ENCODE data around the gene ADAMTS1.

The ADAMTS1 gene

DNA sequence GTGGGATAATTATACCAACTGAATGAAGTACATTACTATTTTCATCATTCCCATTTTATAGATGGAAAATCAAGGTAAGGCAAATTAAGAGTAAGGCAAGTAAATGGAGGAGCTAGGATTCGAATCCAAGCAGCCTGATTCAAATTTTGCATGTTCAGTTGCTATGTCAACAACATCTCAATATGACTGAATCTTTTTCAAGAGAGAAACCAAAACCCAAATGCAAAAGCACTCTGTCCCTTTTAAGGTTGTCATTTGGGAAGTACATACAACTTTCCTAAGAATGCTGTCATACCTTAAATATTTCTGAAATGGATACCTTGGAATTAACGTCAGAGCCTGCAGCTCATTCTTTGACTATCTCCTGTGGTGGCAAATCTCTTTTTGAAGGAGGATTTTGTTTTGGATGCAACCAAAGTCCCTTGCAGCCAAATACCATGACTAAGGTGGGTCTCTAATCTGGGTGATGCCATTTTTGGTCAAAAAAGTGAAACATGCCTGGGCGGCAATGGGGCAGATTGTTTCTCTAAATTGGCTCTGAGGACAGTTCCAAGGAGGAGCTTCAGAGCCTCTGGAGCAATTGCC is 25.4 kb downstream of the ADAMTS1 start:
- in situ Hi-C loops (cut with MboI; ENCODE audit: low sequenced_read_pairs) = no loop called here

DNA sequence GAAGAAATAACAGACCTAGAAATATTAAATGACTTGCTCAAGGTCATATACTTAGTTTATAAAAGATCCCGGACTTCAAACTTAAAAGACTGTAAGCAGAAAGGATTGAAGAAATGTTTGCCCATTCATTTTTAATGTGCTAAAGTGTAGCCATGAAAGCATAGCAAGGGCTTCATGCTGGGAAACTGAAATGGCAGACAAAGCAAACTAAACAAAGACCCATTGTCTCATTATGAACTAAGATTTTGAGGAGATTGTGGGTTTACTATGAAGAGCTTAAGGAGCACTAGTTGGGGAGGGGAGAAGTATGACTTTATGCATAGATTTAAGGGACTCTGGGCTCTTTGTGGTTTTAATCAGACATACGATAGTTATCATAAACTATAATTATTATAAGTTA is 26.3 kb downstream of the ADAMTS1 start:
- in situ Hi-C loops (cut with MboI; ENCODE audit: low sequenced_read_pairs) = no loop called here

DNA sequence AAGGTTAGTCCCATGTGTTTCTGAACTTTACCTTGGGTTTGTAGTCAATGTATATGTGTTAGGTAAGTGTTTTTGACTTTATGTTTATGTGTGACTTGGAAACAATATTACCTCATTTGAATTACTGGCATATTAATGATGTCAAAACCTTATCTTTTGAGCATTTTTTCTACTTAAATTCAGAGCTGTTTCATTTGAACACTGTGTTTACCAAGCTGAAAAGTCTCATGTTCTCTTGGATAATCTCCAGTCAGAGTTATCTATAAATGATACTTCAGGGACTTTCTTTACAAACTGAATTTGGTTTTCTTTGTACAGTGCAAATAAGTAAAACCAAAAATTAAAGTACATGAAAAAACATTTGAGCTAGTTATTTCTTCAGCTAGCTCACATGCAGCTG is 30.0 kb downstream of the ADAMTS1 start:
- in situ Hi-C loops (cut with MboI; ENCODE audit: low sequenced_read_pairs) = no loop called here

DNA sequence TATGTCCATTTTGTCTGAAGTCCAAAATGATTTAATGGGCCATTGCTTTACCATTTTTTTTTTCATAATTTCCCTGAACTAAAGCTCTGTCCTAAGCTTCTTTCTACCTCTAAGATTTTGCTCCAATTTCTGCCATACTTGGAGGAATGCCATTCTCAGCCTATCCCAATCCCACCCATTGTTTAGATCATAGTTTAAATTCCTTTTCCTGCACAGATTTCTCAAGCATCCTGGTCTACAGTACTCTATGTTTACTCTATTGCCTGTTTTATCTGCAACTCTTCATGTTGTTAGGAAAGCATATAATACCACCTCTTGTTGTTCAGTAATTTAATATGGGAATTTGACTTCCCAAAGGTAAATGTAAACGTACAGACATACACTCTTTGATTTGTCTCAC is 30.8 kb downstream of the ADAMTS1 start:
- in situ Hi-C loops (cut with MboI; ENCODE audit: low sequenced_read_pairs) = no loop called here

DNA sequence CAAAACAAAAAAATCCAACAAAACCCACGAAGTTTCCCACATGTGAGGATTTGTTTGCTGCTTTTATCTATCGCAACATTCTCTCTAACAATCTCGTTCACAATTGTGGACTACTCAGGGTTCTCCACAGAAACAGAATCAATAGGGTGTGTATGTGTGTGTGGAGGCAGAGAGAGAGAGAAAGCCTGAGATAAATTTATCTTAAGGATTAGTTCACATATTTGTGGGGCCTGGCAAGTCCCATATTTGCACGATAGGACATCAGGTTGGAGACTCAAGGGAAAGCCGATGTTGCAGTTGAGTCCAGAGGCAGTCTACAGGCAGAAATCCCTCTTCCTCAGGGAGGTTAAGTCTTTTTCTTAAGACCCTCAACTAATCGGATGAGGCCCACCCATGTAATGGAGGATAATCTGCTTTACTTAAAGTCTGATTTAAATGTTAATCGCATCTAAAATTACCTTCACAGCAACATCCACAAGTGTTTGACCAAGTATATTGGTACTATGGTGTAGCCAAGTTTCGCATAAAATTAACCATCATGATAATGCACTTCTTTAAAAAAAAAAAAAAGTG is 31.7 kb downstream of the ADAMTS1 start:
- in situ Hi-C loops (cut with MboI; ENCODE audit: low sequenced_read_pairs) = no loop called here

DNA sequence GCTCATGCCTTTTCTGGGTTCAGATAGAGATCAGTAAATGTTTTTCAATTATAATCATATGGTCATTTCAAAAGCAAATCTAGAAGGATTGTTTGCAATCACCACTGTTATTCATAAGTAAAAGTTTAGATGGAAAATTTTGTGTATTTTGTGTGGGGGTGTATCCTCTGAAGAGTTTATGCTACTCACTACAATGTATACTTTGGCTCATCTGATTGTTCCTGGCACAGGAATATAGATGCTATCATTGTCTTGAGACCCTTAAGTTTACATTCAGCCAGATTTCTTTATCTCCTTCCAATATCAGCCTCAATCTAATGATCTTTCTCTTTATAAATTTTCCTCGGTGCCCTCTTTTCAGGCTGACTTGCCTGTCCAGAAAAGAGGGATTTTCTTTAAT is 33.0 kb downstream of the ADAMTS1 start:
- in situ Hi-C loops (cut with MboI; ENCODE audit: low sequenced_read_pairs) = no loop called here

DNA sequence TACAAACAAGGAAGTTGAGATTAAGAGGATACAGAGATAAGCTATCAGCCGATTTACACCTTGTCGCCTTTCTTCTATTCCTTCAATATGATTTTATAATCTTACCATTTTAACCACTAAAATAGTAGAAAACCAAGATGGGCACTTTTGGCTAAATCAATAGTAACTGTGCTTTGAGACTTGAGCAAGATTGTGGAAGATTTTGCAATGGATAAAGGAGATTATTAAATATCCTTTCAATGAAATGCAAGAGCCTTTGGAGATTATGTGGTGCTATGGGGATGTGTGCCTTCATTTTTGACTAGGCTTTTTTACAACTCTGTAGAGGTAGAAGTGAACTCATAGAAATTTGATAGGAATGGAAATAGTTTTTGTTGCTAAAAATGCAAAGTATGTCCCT is 33.7 kb downstream of the ADAMTS1 start:
- in situ Hi-C loops (cut with MboI; ENCODE audit: low sequenced_read_pairs) = no loop called here

DNA sequence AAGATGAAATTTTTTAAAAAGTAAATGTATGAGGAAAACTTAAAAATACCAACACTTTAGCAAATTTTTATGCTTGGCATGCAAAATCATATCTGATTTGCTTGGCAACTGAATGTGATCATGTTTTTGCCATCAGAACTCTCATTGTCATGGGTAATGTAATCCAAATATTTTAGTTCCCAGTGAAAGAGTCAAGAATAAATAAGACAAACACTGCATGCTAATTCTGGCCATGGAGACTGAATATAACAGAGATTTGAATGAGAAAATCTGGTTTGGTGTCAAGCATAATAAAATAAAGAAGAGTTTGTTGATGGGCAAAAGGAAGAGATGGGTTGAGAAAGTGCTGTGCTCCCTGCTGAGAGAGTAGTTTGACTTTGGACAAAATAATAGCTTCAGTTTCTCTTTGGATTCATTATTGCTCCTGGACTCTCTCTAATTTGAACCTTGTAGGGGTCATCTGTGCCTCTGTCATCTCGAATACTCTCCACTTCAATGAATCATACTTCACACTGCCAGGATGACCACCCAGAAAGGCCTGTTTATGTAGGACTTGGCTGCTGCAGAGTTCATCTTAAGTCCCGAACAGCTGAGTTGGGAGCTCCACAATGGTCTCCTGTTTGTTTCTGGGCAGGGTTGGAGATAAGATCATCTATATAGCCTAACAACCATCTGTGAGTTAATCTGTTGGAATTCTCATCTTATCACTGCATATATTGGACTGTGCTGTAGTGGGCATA is 34.4 kb downstream of the ADAMTS1 start:
- in situ Hi-C loops (cut with MboI; ENCODE audit: low sequenced_read_pairs) = no loop called here

DNA sequence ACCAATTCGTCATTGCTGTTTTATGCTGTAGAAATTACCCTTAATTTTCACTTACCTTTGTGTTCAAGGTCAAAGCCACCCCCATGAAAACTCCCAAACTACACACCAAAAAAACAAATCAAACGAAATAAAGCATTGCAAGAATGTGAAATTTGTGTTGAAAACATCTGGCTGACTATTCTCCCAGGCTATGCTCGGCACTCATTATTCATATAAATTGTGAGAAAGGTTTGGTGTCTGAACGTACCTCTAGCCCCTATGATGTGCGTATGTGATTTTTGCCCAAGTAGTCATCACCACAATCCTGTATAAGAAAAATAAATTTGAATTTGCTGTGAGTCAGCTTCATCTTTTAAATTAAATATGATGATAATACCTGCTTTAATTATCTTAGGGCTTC is 34.9 kb downstream of the ADAMTS1 start:
- in situ Hi-C loops (cut with MboI; ENCODE audit: low sequenced_read_pairs) = no loop called here

DNA sequence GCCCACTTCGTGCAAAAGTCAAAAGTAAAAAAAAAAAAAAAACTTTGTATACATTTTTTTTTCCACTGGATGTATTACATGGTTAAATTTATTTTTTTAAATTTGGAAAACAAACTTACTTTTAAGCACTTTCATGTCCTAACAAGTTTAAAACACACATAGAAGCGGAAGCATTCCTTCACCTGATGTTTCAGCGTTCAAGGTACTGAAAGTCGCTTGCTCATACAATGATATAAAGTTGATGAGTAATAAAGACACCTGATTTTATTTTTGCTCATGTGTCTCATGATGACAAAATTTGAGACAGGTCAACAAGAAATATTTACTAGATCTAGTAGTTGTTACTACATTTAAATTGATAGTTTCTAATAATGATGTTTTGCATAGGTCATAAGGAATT is 35.5 kb downstream of the ADAMTS1 start:
- in situ Hi-C loops (cut with MboI; ENCODE audit: low sequenced_read_pairs) = no loop called here

DNA sequence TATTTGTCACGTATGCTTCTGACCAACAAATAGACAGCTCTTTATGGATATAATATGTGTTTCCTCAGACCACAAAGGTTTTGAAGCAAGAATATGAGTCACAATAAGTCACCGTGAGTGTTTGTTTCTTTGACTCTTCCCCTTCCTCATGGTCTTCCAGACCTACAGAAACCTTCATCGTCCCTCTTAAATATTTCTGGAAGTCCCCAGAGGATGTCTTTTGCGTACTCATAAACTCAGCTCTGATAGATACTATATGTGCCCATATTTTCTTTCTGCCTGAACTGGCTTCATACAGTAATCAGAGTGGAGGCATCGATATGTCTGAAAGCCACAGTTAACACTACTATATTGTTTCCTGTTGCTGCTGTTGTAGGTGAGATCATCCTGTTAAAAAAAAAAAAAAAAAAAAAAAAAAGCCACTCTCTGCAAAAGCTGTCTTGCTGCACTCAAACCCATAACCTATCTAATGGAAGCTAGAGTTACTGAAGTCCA is 38.4 kb downstream of the ADAMTS1 start:
- in situ Hi-C loops (cut with MboI; ENCODE audit: low sequenced_read_pairs) = no loop called here

DNA sequence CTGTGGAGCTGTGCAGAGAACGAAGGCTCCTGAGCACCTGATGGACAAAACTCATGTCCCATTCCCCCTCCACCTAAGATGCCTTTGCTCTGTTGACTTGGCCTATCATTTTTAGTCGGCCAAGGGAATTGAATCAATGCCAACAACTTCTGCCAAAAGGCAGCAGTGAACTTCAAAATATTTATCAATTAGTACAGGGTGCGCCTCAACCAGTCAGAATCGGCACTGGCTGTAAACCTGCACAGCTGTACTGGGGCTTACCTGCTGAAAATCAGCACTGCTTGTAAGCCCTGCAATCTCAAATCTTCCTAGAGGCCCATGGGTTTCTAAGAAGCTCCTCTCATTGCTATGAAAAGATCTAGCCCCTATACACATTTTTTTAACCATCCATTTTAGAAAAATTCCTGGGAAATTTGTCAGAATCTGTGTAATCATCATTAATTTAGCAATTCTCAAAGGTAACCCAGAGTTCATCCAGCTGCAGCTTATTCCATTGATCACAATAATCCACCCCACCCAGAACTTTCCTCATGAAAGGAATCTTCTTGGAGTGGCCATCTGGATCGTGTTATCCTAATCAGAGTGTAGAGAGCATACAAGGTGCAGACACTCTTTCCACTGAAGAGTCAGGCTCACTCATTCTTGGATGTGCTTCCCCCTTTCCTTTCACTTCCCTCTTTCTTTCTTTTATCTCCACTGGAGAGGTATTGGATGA is 40.2 kb downstream of the ADAMTS1 start:
- in situ Hi-C loops (cut with MboI; ENCODE audit: low sequenced_read_pairs) = no loop called here

DNA sequence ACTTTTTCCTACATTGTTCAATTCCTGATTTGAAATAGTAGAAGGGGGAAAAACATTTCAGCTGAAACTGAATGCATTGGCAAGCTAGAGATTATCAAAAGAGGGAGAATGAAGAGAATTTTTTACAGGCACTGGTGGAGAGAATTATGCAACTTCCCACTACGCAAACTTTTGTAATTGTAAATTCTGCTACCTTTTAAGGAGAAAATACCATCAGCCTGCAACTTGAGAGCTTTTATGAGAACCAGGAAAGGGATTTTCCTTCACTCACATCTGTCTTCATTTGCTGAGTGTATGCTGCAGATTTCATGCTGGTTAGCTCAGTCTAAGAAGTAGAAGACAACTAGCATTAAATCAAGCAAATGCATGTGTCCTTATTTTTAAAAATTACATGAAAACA is 43.7 kb downstream of the ADAMTS1 start:
- in situ Hi-C loops (cut with MboI; ENCODE audit: low sequenced_read_pairs) = no loop called here

DNA sequence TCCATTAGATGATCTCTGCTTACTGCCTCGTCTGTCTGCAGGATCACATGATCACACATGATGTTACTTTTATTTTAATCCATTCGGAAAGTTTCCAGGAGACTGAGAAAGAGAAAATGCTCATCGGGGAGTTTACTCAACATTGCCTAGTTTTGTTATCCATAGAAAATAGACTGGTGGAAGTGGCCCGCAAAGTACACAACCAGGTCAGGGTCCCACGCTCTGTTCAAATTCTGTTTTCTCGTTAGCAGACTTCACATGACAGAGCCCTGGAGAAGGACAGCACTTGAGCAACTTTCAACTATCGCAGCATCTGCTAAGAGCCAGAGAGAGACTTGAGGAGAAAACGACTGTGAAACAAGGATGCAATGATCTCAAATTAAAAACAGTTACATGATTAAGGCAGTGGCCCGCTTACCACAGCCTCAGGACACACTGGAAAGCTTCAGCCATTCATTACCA is 44.2 kb downstream of the ADAMTS1 start:
- in situ Hi-C loops (cut with MboI; ENCODE audit: low sequenced_read_pairs) = no loop called here

DNA sequence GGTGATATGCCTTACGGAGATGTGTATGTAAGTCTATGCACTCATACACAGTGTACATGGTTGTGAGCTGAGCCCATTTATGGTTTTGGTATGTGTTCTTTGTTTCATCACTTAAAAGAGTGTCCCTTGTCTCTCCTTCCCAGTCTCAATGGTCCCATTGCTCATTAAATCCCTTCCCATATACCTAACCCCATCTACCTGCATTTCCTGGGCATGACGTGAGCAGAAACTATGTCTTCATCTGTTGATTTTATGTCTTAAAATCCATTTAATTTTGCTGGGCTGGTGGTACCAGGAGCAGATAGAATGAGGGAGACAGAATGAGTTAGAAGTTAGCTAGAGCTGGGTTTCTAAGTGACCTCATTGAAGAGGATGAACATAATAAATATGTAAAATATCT is 44.8 kb downstream of the ADAMTS1 start:
- in situ Hi-C loops (cut with MboI; ENCODE audit: low sequenced_read_pairs) = no loop called here

DNA sequence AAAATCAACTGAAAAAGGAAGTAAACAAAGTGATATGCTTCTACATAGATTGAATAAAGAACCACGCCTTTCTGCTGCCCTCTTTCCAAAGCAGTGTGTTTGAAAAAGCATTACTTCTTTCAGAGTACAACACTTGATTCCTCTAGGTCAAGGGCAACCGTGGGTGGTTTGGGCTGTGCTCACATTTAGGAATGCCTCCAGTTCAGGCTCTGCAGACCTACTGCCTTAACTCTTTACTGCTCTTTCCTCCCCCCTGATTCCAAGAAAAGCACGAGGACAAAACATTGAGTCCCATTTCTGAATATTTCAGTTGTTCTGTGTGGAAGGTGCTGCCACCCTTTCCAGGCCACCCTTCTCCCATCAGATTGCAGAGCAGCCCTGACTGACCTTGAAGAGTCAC is 45.2 kb downstream of the ADAMTS1 start:
- in situ Hi-C loops (cut with MboI; ENCODE audit: low sequenced_read_pairs) = no loop called here

DNA sequence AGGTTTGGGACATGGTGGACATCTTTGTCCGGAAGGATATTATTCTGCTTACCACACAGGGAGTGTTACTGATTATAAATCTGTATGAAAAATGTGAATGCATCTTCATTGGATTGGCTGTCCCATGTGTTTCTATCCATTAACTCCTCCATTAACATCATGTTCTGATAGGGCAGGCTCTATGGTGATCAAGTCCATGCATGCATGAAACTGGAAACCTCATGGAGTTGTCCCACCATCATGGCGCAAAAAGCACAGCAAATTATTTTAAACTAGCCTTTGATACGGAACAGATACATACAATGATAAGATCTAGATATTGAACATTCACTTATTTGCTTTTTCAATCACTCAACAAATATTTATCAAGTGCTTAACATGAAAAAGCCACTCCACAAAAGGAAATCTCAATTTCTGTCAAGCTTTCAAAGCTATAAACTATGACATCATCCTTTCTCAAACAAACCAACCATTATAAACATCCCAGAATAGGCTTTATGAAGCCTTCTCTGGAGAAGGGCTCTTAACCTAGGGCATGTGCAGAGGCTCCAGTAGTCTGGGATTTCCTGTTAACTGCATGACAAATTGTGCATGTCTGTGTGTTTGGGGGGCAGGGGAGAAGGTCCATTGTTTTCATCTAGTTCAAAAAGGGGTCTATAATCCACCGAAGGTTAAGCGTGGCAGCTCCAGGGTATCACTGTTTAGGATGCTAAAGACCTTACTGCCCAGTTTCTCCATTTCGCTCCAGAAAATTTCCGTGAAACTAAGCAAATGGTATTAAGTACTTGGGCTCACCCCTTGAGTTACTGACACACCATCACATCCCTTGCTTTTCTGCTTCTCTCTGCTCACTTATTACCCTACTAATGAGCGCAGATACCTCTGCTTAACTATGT is 46.1 kb downstream of the ADAMTS1 start:
- in situ Hi-C loops (cut with MboI; ENCODE audit: low sequenced_read_pairs) = no loop called here

DNA sequence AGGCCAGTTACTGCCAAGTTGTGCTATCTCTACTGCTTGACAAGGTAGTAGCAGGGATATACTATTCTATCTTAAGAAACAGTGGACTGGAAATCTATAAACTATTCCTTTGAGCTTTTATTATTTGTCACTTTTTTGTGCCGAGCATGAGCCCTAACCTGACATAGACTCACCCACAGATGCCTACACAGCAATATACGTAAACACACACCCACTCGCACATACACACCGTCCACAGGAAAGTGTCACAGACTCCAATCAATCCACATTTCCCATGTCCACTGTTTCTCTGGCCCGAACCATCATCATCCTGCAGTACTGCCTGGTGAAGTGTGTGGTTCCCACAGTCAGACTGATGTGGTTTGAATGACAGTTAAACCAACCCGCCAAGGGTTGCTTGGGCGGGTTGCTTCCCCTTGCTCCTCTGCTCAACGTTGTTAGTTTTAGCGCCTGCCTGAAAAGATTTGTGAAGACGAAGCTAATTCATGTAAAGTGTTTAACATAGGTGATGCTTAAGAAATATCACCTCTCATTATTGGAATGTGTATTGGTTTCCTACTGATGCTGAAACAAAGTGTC is 47.2 kb downstream of the ADAMTS1 start:
- in situ Hi-C loops (cut with MboI; ENCODE audit: low sequenced_read_pairs) = no loop called here

DNA sequence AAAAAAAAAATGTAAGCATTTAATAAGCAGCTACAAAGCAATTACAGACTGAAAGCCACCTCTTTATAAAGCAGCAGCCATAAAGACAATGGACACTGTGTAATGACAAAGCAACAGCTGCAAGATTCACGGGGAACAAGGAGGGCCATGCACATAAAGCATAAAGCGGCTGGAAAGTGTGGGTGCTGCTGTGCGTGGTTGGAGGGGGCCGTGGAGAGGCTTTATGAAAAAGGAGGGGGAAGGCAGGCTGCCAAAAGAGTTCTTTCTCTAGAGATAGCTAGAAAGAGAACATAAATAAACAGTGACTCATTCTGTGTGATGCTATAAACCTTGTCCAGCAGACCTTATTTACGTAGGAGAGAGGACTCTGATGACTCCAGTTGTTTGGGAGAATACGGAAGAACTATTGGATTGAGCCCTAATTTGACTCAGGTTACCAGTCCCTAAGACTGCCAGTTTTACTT is 49.3 kb downstream of the ADAMTS1 start:
- in situ Hi-C loops (cut with MboI; ENCODE audit: low sequenced_read_pairs) = no loop called here

DNA sequence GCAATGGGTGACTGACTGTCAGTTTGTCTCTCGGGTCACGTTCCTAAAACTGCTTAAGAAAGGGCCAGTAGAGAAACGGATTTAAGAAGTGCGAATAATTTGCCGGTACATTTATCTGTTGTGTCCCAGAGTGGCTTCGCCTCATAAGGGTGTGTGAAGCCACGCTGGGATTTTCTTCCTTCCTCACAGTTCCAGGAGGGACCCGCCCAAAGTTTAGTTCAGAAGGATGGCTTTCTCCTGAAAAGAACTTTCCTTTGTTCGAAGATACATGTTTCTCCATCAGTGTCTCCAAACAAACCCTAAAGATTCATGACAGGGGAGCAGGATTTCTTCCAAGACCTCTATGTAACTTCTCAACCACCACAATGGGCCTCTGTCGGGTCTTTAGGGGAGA is 49.8 kb downstream of the ADAMTS1 start:
- in situ Hi-C loops (cut with MboI; ENCODE audit: low sequenced_read_pairs) = no loop called here
